Activated CD8-positive, alpha-beta memory T cell treated with anti-CD3 and anti-CD28 coated beads for 48 hours (primary cell): ENCODE measurements around the gene WWOX.

Experiments
- DNase-seq, 3 experiments: peaks; one replicate each; pipeline ENCODE4 v3.0.0-alpha.2; 2020; ENCODE audit warnings: low read depth in 2 of 3, low spot score in 2 of 3

Gene WWOX

GRCh38 chr16:78919852-78920251, 820.4 kb downstream of the WWOX start:
- no peak for DNase-seq

GRCh38 chr16:78920621-78921020, 821.2 kb downstream of the WWOX start:
- no peak for DNase-seq

GRCh38 chr16:78925083-78925767, 825.8 kb downstream of the WWOX start:
- no peak for DNase-seq

GRCh38 chr16:78926723-78927210, 827.3 kb downstream of the WWOX start:
- DNase-seq: no peak

DNA sequence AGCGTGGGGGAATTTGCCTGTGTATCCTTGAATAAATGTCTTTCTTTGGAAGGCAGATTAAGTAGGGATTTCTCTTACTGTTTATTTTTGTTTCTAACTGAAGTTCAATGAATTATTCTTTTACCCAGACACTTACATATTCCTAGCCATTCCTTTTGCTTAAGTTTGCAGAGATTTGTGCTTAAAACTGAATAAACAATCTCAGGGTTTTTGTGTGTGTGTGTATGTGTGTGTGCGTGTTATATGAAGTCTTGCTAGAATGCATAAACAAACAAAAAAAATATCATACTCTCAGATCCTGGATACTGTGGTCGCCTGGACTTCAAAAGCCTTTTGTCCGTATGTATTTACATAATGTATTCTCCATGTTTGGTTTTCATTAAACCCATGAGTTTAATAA, 828.3 kb downstream of the WWOX start:
- no peak for DNase-seq

- DNase-seq: no peak
Measured at GRCh38 chr16:78929841-78930240, 830.4 kb downstream of the WWOX start.

- no peak for DNase-seq
Measured at GRCh38 chr16:78930561-78930960, 831.1 kb downstream of the WWOX start.

DNA sequence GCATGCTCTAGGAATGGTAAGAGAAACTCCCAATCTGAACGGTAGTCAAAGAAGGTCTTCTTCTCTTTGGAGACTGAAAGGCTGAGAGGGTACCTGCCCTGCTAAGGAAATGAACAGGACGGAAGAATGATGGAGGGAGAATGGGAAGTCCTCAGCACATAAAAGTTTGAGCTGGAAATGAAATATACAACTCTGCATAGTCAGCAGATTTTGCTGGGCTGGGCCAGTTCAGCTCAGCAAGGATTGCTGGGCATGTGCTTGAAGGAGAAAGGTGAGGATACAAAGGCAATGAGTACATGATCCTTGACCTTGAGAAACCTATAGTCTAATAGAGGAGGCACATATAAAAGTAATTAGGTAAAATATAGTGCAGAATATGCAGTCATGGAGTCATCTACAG, 831.8 kb downstream of the WWOX start:
- DNase-seq: no peak

GRCh38 chr16:78931678-78932077, 832.2 kb downstream of the WWOX start:
- no peak for DNase-seq

- DNase-seq: no peak
Measured at GRCh38 chr16:78932355-78932943, 833.0 kb downstream of the WWOX start.

- DNase-seq: no peak
Measured at GRCh38 chr16:78936060-78936459, 836.6 kb downstream of the WWOX start.

- DNase-seq: no peak
Measured at GRCh38 chr16:78939597-78939996, 840.1 kb downstream of the WWOX start.

- no peak for DNase-seq
Measured at GRCh38 chr16:78942625-78943245, 843.3 kb downstream of the WWOX start.

DNA sequence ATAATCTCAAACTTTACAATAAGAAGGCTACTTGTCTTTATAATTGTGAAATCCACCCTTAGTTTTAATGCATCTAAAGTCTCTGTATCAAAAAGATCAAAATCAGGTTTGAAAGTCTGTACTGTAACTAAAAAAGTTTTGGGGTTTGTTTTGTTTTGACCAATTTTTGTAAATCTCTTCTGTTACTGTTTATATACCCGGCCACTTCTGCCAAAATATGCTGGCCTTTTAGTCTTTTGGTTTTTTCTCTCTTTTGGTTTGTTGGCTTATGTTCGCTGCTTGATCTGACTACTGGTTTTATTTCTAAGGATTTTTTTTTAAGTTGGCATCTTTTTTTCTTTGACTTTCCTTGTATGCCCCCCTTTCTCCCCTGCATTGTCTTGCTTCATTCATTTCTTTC, 845.9 kb downstream of the WWOX start:
- DNase-seq: no peak

GRCh38 chr16:78946556-78946955, 847.1 kb downstream of the WWOX start:
- no peak for DNase-seq

DNA sequence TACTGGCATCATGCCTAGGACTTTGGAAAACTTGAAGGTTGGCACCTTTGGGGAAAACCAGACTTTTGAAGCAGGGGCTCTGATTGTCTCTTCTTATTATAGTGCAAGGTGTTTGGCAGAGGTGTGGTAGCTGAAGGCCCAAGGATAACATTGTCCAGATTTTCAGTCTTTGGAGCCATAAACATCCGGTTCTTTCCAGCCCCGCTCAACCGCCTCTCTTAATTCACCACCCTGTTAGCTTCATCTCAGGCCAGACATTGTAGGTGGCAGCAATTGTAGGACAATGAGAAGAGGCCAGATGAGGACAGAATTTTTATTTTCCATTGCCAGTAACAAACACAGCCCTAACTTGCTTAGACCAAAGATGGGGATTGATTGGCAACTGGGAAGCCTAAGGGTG, 851.3 kb downstream of the WWOX start:
- DNase-seq: no peak

DNA sequence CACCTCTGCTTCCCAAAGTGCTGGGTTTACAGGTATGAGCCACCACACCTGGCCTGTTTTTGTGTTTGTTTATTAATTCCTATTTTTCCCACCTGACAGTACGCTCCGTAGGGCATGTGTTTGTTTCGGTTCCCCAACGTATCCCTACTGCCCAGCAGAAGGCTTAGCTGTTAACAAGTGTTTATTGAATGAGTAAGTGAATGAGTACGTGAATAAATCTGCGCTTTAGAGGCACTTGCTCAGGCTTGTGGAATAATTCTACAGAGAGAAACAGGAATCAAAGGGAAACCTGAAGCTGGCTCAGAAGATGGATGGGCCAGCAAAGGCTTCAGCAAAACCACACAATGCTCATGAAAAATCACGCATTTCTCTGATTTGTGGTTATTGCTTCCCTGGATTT, 853.2 kb downstream of the WWOX start:
- DNase-seq: no peak

DNA sequence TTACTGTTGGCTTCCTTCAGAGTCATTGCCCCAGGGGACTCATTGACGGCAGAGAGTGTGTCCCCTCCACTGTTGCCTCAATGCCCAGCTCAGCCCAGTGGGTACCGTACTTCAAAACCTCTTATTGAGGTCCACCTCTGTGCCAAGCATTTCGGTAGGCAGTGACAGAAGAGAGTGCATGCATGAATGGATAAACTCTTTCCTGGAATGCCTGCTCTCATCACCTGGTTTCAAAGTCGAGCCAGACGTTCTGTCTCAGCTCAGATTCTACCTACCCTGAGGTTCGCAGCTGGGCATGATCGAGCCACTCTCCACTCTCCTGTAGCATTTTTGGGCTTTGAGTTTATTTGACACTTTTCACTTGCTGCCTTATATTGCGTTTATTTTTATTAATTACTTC, 854.1 kb downstream of the WWOX start:
- DNase-seq: no peak

DNA sequence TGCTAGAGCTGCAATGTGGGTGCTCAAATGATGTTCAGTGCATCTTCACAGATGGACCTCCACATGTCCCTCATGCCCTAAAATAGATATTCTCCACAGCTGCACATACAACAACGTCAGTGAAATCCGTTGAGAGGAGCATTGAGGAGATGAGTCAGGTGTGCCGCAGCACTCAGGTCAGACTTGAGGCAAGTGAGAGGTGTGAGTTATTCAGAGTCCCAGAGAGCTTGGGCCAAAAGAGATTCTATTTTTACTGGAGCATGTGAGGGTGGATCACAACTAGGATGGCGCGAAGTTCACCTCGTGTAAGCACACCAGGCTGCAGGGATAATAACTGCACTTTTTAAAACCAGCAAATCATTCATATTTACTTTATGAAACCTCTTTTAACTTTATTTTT, 855.8 kb downstream of the WWOX start:
- no peak for DNase-seq

DNA sequence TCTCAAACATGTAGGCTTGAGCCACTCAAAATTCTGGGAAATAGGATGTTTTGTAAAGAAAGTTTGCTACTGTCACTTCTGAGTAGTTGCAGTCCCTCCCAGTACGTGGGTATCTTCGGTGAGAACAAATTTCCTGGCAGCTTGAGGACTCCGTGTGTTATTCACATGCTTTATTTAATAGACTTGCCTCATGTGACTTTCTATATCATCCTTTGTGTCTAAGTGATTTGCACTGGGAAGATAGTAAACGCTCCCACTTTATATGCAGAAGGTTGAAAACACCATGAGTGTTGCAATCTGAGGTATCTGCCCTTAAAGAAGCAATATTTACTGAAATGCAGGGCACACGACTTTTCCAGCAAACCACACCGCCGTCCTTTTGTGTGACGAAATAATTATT, 857.4 kb downstream of the WWOX start:
- DNase-seq: no peak

DNA sequence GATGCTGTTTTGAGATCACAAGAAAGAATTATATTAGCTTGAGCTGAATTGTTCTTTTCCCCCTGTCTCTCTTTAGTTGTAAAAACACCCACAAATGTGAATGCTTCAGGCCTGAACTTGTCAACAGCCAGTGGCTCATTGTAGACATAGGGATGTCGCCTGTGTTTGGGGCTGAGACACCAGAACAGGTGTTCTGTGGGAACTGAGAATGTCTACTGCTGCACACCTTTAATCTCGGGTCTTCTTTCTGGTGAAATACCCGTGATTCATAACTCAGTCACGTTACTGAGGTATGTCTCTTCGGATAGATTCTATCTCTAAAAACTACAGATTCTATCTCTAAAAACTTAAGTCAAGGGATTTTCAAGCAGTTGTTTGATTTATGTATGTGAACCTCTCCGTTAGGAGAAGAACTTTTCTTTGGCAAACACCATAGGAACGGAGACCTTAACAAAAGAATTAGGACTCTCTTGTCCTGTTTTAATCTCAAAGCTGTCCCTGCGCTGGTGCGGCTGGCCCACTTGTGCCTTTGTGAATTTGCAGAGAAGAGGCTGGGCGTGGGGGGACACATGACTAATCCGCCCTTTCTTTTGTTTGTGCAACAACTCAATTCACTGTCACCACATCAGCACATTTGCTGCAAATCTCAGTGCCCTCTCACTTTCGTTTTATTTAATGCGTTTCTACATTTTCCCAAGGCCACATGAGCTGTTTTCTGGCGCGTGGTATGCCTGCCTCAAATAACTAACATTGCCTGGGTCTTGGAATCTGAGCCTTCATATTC, 858.1 kb downstream of the WWOX start:
- DNase-seq: no peak

- no peak for DNase-seq
Measured at GRCh38 chr16:78961464-78961863, 862.0 kb downstream of the WWOX start.
